GM12878 (cell line): ENCODE measurements around the gene ENDOV. TPM values are rescaled to one million over a fixed set of nuclear protein-coding genes. Genes with fewer than 3 reads are reported as not detected.

Source experiments
- ATAC-seq: fragments of 200-7000 bp; cut with Tn5 transposase; 3 replicates; pipeline ENCODE4 v1.9.1; 2020; ENCODE audit warnings: mild to moderate bottlenecking, moderate library complexity
- BruUV-seq: library from RNA; stranded (reverse); fragments of 400-500 nt; replicated peaks from 2 replicates; lab custom pipeline; 2021; lab: Mats Ljungman, UMichigan
- CTCF ChIA-PET: fragments of 300-600 bp; sonication (Branson Sonifier 250); formaldehyde crosslinking; extraction: SDS; loops from one replicate; lab custom pipeline; 2021; ENCODE audit warnings: inconsistent platforms; lab: Yijun Ruan, JAX
- POLR2A ChIA-PET: fragments of 350-600 bp; formaldehyde crosslinking; extraction: SDS; loops from one replicate; lab custom pipeline; 2021; ENCODE audit warnings: inconsistent platforms; lab: Charles Lee
- RAD21 ChIA-PET: fragments of 300-600 bp; sonication (Branson Sonifier 250); formaldehyde crosslinking; loops from one replicate; lab custom pipeline; 2023; ENCODE audit warnings: antibody characterized with exemption; ENCODE audit not compliant: unreplicated experiment; lab: Charles Lee
- SMC1A ChIA-PET: fragments of 300-600 bp; sonication (Branson Sonifier 250); formaldehyde crosslinking; loops from one replicate; lab custom pipeline; 2023; ENCODE audit not compliant: unreplicated experiment, uncharacterized antibody; lab: Charles Lee
- DNase-seq: peaks from one replicate; pipeline ENCODE4 v3.0.0-alpha.2; 2011; ENCODE audit warnings: low read depth, low spot score
- FAIRE-seq: peaks from 3 replicates; lab custom pipeline; 2011; peaks lifted over from hg19 to GRCh38; lab: Jason Lieb, UNC
- H2AFZ ChIP-seq: 2 replicates; pipeline ENCODE4 v1.6.0; 2011; ENCODE audit warnings: low read depth, low read length, control low read depth; ENCODE audit not compliant: control insufficient read depth
- H3K27ac ChIP-seq: 2 replicates; pipeline ENCODE4 v1.5.1; 2011; ENCODE audit warnings: control low read depth; ENCODE audit not compliant: control insufficient read depth, insufficient read depth
- H3K27me3 ChIP-seq, 2 experiments: replicated peaks in 1 of 2; 2 replicates each; pipeline versions ENCODE4 v1.6.0 to v1.6.1; 2011; ENCODE audit warnings: low read length in 1 of 2; ENCODE audit not compliant: control insufficient read depth in 2 of 2, insufficient read depth in 2 of 2
- H3K36me3 ChIP-seq, 2 experiments: 2 replicates each; pipeline ENCODE4 v1.5.1; 2011; ENCODE audit warnings: low read length in 1 of 2; ENCODE audit not compliant: control insufficient read depth in 2 of 2, insufficient read depth in 2 of 2
- H3K4me1 ChIP-seq: 2 replicates; pipeline ENCODE4 v1.6.1; 2011; ENCODE audit warnings: mild to moderate bottlenecking, low read length, moderate library complexity, mixed read lengths; ENCODE audit not compliant: control insufficient read depth, insufficient read depth
- H3K4me2 ChIP-seq: 2 replicates; pipeline ENCODE4 v1.6.0; 2011; ENCODE audit warnings: control low read depth; ENCODE audit not compliant: control insufficient read depth, insufficient read depth
- H3K4me3 ChIP-seq: fragments of 200-600 bp; sonication (generic); 2 replicates; pipeline ENCODE4 v1.5.1; 2016
- H3K79me2 ChIP-seq: 2 replicates; pipeline ENCODE4 v1.6.0; 2011; ENCODE audit warnings: low read length; ENCODE audit not compliant: control insufficient read depth, insufficient read depth
- H3K9ac ChIP-seq: 2 replicates; pipeline ENCODE4 v1.8.0; 2011; ENCODE audit warnings: low read length, control low read depth, mixed read lengths; ENCODE audit not compliant: control insufficient read depth, insufficient read depth
- H3K9me3 ChIP-seq: replicated peaks from 3 replicates; pipeline ENCODE4 v1.5.1; 2011; ENCODE audit warnings: mild to moderate bottlenecking, low read length; ENCODE audit not compliant: control insufficient read depth, insufficient read depth
- H4K20me1 ChIP-seq: 2 replicates; pipeline ENCODE4 v1.6.0; 2011; ENCODE audit not compliant: control insufficient read depth, insufficient read depth
- GABPA ChIP-seq: IDR thresholded peaks from 2 replicates; pipeline ENCODE4 v1.6.1; 2014; ENCODE audit warnings: antibody characterized with exemption, low read depth, mild to moderate bottlenecking, inconsistent platforms
- HCFC1 ChIP-seq: fragments of 150-350 bp; IDR thresholded peaks from 2 replicates; pipeline ENCODE4 v1.6.1; 2014; ENCODE audit warnings: low read length
- JUND ChIP-seq: IDR thresholded peaks from 2 replicates; pipeline ENCODE4 v1.6.1; 2012; ENCODE audit warnings: low read depth, mild to moderate bottlenecking, low read length, improper control_type of control experiment, moderate library complexity
- MXI1 ChIP-seq: fragments of 150-350 bp; IDR thresholded peaks from 2 replicates; pipeline ENCODE4 v1.6.1; 2011; ENCODE audit warnings: low read depth, mild to moderate bottlenecking, inconsistent platforms, low read length, improper control_type of control experiment
- NFYB ChIP-seq: IDR thresholded peaks from 2 replicates; pipeline ENCODE4 v1.6.1; 2011; ENCODE audit warnings: low read depth, mild to moderate bottlenecking, low read length, improper control_type of control experiment, moderate library complexity; ENCODE audit not compliant: insufficient read depth
- PAX8 ChIP-seq: fragments of 450-650 bp; IDR thresholded peaks from 2 replicates; pipeline ENCODE4 v1.6.1; 2017; ENCODE audit warnings: mild to moderate bottlenecking, moderate library complexity
- PRDM15 ChIP-seq: fragments of 450-650 bp; formaldehyde crosslinking; IDR thresholded peaks from 2 replicates; pipeline ENCODE4 v1.4.0; 2020; ENCODE audit warnings: mild to moderate bottlenecking, moderate library complexity
- ZNF207 ChIP-seq: fragments of 450-650 bp; IDR thresholded peaks from 2 replicates; pipeline ENCODE4 v1.6.1; 2014; ENCODE audit warnings: antibody characterized with exemption, mild to moderate bottlenecking, borderline replicate concordance
- ZNF24 ChIP-seq: fragments of 450-650 bp; IDR thresholded peaks from 2 replicates; pipeline ENCODE4 v1.6.1; 2017; ENCODE audit warnings: antibody characterized with exemption, mild to moderate bottlenecking
- WGBS: methylation state at CpG from one replicate; pipeline ENCODE4 v1.1.6; 2016; ENCODE audit warnings: low lambda C conversion rate; ENCODE audit not compliant: insufficient replicate concordance, insufficient coverage; ENCODE audit errors: missing lambda C conversion rate; 5-methylcytosine and 5-hydroxymethylcytosine counted together
- in situ Hi-C: fragments of 300-500 bp; cut with MboI; formaldehyde crosslinking; loops from 9 replicates; pipeline ENCODE4 v1.14.3; 2018; ENCODE audit warnings: mixed read lengths
- intact Hi-C: fragments of 100-400 bp; cut with micrococcal nuclease; formaldehyde crosslinking; loops from one replicate; pipeline ENCODE4 v1.14.2; 2022; ENCODE audit not compliant: unreplicated experiment
- polyA plus RNA-seq, 11 experiments: library from polyadenylated mRNA; depleted of rRNA in 4 of 11; unstranded in 6 of 11; stranded (reverse) in 5 of 11; fragments of >200 nt; fragmentation: Nextera tagmentation in 4 of 11; fragmentation: Illumina TruSeq in 1 of 11; extraction: Ambion mirVana in 4 of 11; extraction: Trizol in 1 of 11; gene quantifications; 1 replicate in 1 of 11; 2 replicates in 10 of 11; pipeline versions ENCODE4 v1.2.1 to v1.2.3, GENCODE V29; 2011 to 2016; ENCODE audit warnings: inconsistent platforms in 2 of 11, missing spikeins in 2 of 11, low read depth in 1 of 11
- total RNA-seq, 4 experiments: library from RNA; depleted of rRNA in 3 of 4; stranded (reverse); fragments of >200 nt in 3 of 4; fragmentation: Illumina TruSeq in 1 of 4; extraction: Trizol in 1 of 4; gene quantifications; 2 replicates each; pipeline versions ENCODE4 v1.2.1 to v1.2.3, GENCODE V29; 2013 to 2021
- TF ChIP-seq, protein P1 (sequence below): fragments of 450-650 bp; IDR thresholded peaks from 2 replicates; pipeline ENCODE4 v1.6.1; 2017; ENCODE audit warnings: mild to moderate bottlenecking, moderate library complexity

The ENDOV gene
- total and polyA plus RNA-seq, 10 of the 15 experiments (the other 5 are each of a cell fraction or from before 2014, with no cell fraction given) = 0.63 to 11.9 (median 8.1) TPM

DNA sequence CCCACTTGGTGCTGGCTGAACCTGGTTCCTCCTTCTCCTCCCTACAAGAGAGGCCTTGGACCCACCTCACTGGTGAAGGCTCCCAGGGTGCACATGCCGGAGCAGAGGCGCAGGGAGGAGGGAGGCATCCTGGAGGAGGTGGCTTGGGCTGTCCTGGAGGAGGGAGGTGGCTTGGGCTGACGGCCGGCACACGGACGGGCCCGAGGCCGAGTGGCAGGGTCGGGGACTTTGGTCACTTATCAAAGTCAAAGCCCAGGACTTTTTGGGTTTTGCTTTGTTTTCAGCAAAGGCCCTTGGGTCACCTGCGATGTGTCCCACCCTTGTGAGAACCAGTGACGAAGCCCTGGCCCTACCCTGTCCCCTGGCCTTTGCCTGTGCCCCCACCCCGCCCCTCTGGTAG is 28.5 kb downstream of the ENDOV start:
- ATAC-seq (no peak), DNase-seq (no peak), FAIRE-seq (no peak)
- no peak overlapping the region for H3K4me2 ChIP-seq
- no peaks in the 10 kb centered on the region; a peak in 1 of 4 replicates for H3K27me3 ChIP-seq
- RAD21 ChIA-PET = no interaction called here
- POLR2A ChIA-PET = no interaction called here
- no peak overlapping the region for H2AFZ ChIP-seq
- H4K20me1 ChIP-seq = no peaks in the 10 kb centered on the region
- H3K4me1 ChIP-seq = no peaks in the 10 kb centered on the region
- H3K79me2 ChIP-seq = no peaks in the 10 kb centered on the region
- H3K36me3 ChIP-seq = no peaks in the 10 kb centered on the region
- SMC1A ChIA-PET = interaction anchor here (0.6 kb wide), 1 partner anchor 30 kb away, joined by 3 read pairs; no protein-coding TSS in a partner anchor
- 10% methylated on average over 12 of the region's 12 CpGs for WGBS
- H3K9me3 ChIP-seq = no peaks in the 10 kb centered on the region
- H3K9ac ChIP-seq = no peak overlapping the region
- CTCF ChIA-PET = no interaction called here
- no peak for TF ChIP-seq MXI1
- no peak for TF ChIP-seq HCFC1
- no peak for TF ChIP-seq PRDM15 (CRISPR knock-in tag)
- TF ChIP-seq JUND = no peak
- TF ChIP-seq, protein P1, sequence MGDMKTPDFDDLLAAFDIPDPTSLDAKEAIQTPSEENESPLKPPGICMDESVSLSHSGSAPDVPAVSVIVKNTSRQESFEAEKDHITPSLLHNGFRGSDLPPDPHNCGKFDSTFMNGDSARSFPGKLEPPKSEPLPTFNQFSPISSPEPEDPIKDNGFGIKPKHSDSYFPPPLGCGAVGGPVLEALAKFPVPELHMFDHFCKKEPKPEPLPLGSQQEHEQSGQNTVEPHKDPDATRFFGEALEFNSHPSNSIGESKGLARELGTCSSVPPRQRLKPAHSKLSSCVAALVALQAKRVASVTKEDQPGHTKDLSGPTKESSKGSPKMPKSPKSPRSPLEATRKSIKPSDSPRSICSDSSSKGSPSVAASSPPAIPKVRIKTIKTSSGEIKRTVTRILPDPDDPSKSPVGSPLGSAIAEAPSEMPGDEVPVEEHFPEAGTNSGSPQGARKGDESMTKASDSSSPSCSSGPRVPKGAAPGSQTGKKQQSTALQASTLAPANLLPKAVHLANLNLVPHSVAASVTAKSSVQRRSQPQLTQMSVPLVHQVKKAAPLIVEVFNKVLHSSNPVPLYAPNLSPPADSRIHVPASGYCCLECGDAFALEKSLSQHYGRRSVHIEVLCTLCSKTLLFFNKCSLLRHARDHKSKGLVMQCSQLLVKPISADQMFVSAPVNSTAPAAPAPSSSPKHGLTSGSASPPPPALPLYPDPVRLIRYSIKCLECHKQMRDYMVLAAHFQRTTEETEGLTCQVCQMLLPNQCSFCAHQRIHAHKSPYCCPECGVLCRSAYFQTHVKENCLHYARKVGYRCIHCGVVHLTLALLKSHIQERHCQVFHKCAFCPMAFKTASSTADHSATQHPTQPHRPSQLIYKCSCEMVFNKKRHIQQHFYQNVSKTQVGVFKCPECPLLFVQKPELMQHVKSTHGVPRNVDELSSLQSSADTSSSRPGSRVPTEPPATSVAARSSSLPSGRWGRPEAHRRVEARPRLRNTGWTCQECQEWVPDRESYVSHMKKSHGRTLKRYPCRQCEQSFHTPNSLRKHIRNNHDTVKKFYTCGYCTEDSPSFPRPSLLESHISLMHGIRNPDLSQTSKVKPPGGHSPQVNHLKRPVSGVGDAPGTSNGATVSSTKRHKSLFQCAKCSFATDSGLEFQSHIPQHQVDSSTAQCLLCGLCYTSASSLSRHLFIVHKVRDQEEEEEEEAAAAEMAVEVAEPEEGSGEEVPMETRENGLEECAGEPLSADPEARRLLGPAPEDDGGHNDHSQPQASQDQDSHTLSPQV = no peak
- no peak for TF ChIP-seq NFYB
- TF ChIP-seq PAX8 = no peak
- no peak for TF ChIP-seq GABPA
- TF ChIP-seq ZNF207 = no peak
- no peak for TF ChIP-seq ZNF24
- no peak overlapping the region for H3K27ac ChIP-seq
- in situ Hi-C loops = no loop called here
- BruUV-seq = no TSS peak
- no peak overlapping the region for H3K4me3 ChIP-seq
- intact Hi-C loops = no loop called here
